HepG2 (cell line): ENCODE data around the gene ENTREP1. TPM values are rescaled to one million over a fixed set of nuclear protein-coding genes. Genes with fewer than 3 reads are reported as not detected.

Source experiments
- ATAC-seq: fragments of 200-7000 bp; cut with Tn5 transposase; 3 replicates; pipeline ENCODE4 v1.9.1; 2020; ENCODE audit warnings: mild to moderate bottlenecking, moderate library complexity
- BruUV-seq: library from RNA; stranded (reverse); fragments of 400-500 nt; replicated peaks from 2 replicates; lab custom pipeline; 2021; lab: Mats Ljungman, UMichigan
- CTCF ChIA-PET: fragments of 300-600 bp; formaldehyde crosslinking; extraction: SDS; loops from one replicate; lab custom pipeline; 2021; ENCODE audit warnings: low total read pairs, inconsistent platforms, low intra/inter-chr PET ratio; lab: Yijun Ruan, JAX
- POLR2A ChIA-PET: fragments of 350-600 bp; sonication (Branson Sonifier 250); formaldehyde crosslinking; loops from one replicate; lab custom pipeline; 2020; ENCODE audit warnings: antibody characterized with exemption, inconsistent platforms; lab: Yijun Ruan, JAX
- DNase-seq: peaks from one replicate; pipeline ENCODE4 v3.0.0-alpha.2; 2015; ENCODE audit warnings: low spot score
- FAIRE-seq: peaks from 3 replicates; lab custom pipeline; 2011; peaks lifted over from hg19 to GRCh38; lab: Jason Lieb, UNC
- H2AFZ ChIP-seq: one replicate; pipeline ENCODE4 v1.6.1; 2011; ENCODE audit warnings: low read length, inconsistent platforms
- H3K27ac ChIP-seq: fragments of 300-600 bp; 3 replicates; pipeline ENCODE4 v1.8.0; 2011; ENCODE audit warnings: mixed run types, mild to moderate bottlenecking, mixed read lengths, low read length, inconsistent platforms; ENCODE audit not compliant: insufficient read depth; ENCODE audit errors: extremely low read length
- H3K27me3 ChIP-seq, 2 experiments: fragments of 200-600 bp in 1 of 2; 2 replicates in 1 of 2; 3 replicates in 1 of 2; pipeline versions ENCODE4 v1.6.0 to v1.8.0; 2011; ENCODE audit warnings: low read length in 2 of 2, mild to moderate bottlenecking in 2 of 2, moderate library complexity in 2 of 2, inconsistent platforms in 1 of 2; ENCODE audit not compliant: insufficient read depth in 2 of 2, control insufficient read depth in 1 of 2
- H3K36me3 ChIP-seq, 2 experiments: fragments of 200-600 bp in 1 of 2; replicated peaks in 1 of 2; 2 replicates in 1 of 2; 3 replicates in 1 of 2; pipeline versions ENCODE4 v1.5.1 to v1.8.0; 2011; ENCODE audit warnings: low read length in 2 of 2, inconsistent platforms in 1 of 2; ENCODE audit not compliant: insufficient read depth in 2 of 2, control insufficient read depth in 1 of 2
- H3K4me1 ChIP-seq: 2 replicates; pipeline ENCODE4 v1.5.1; 2012; ENCODE audit warnings: low read length, inconsistent platforms; ENCODE audit not compliant: insufficient read depth
- H3K4me2 ChIP-seq: 2 replicates; pipeline ENCODE4 v1.6.0; 2011; ENCODE audit warnings: low read depth, low read length, inconsistent platforms
- H3K4me3 ChIP-seq, 3 experiments: fragments of 200-600 bp in 1 of 3; sonication (generic), shearing (Covaris generic) in 1 of 3; replicated peaks in 1 of 3; 2 replicates each; pipeline ENCODE4 v1.5.1; 2011 to 2016; ENCODE audit warnings: low read length in 3 of 3, inconsistent platforms in 2 of 3, low read depth in 2 of 3, mild to moderate bottlenecking in 2 of 3, control low read depth in 1 of 3, mixed read lengths in 1 of 3; ENCODE audit not compliant: insufficient read depth in 1 of 3
- H3K79me2 ChIP-seq: one replicate; pipeline ENCODE4 v1.6.1; 2011; ENCODE audit warnings: low read length, inconsistent platforms; ENCODE audit not compliant: insufficient read depth
- H3K9ac ChIP-seq: 2 replicates; pipeline ENCODE4 v1.6.0; 2011; ENCODE audit warnings: mild to moderate bottlenecking, low read depth, low read length, inconsistent platforms; ENCODE audit not compliant: insufficient read depth
- H3K9me3 ChIP-seq: 2 replicates; pipeline ENCODE4 v1.5.1; 2012; ENCODE audit warnings: mild to moderate bottlenecking, low read length
- H4K20me1 ChIP-seq: 2 replicates; pipeline ENCODE4 v1.6.0; 2011; ENCODE audit warnings: inconsistent platforms, mild to moderate bottlenecking, low read length, moderate library complexity; ENCODE audit not compliant: insufficient read depth
- AKNA ChIP-seq: sonication (generic); formaldehyde crosslinking; IDR thresholded peaks from 2 replicates; pipeline ENCODE4 v1.4.0; 2020; ENCODE audit warnings: missing genetic modification reagents, borderline replicate concordance
- DNMT3B ChIP-seq: conservative IDR thresholded peaks from 2 replicates; pipeline ENCODE4 v1.6.1; 2016; ENCODE audit warnings: missing biosample characterization, control low read depth
- EHMT2 ChIP-seq: fragments of 200-600 bp; sonication (generic); IDR thresholded peaks from 2 replicates; pipeline ENCODE4 v1.7.0; 2017; ENCODE audit warnings: antibody characterized with exemption, low read depth, low read length, borderline replicate concordance
- ETV5 ChIP-seq: IDR thresholded peaks from 2 replicates; pipeline ENCODE4 v1.6.1; 2018; ENCODE audit warnings: missing biosample characterization, missing genetic modification reagents, inconsistent platforms, borderline replicate concordance
- FOXJ3 ChIP-seq: sonication (generic); formaldehyde crosslinking; IDR thresholded peaks from 2 replicates; pipeline ENCODE4 v1.4.0; 2020; ENCODE audit warnings: missing genetic modification reagents, mild to moderate bottlenecking, borderline replicate concordance
- FOXK2 ChIP-seq: fragments of 450-650 bp; IDR thresholded peaks from 2 replicates; pipeline ENCODE4 v1.6.1; 2016
- MIER2 ChIP-seq: IDR thresholded peaks from 2 replicates; pipeline ENCODE4 v1.6.1; 2016; ENCODE audit warnings: missing biosample characterization, missing genetic modification reagents
- MYC ChIP-seq: sonication (generic); formaldehyde crosslinking; IDR thresholded peaks from 2 replicates; pipeline ENCODE4 v1.9.0; 2021; ENCODE audit warnings: missing genetic modification reagents, borderline replicate concordance
- SETDB1 ChIP-seq: sonication (generic); formaldehyde crosslinking; IDR thresholded peaks from 2 replicates; pipeline ENCODE4 v1.5.1; 2020; ENCODE audit warnings: missing genetic modification reagents, mild to moderate bottlenecking, borderline replicate concordance
- SP5 ChIP-seq: IDR thresholded peaks from 2 replicates; pipeline ENCODE4 v1.6.1; 2016; ENCODE audit warnings: low read depth, borderline replicate concordance
- XBP1 ChIP-seq: sonication (generic); formaldehyde crosslinking; IDR thresholded peaks from 2 replicates; pipeline ENCODE4 v1.5.0; 2020; ENCODE audit warnings: missing genetic modification reagents
- ZNF232 ChIP-seq: sonication (generic); formaldehyde crosslinking; IDR thresholded peaks from 2 replicates; pipeline ENCODE4 v1.4.0; 2020; ENCODE audit warnings: missing genetic modification reagents, borderline replicate concordance
- ZNF326 ChIP-seq: sonication (generic); formaldehyde crosslinking; IDR thresholded peaks from 2 replicates; pipeline ENCODE4 v1.4.0; 2020; ENCODE audit warnings: missing genetic modification reagents, borderline replicate concordance
- ZNF543 ChIP-seq: sonication (generic); formaldehyde crosslinking; IDR thresholded peaks from 2 replicates; pipeline ENCODE4 v1.4.0; 2020; ENCODE audit warnings: mild to moderate bottlenecking, missing genetic modification reagents
- ZNF580 ChIP-seq: IDR thresholded peaks from 2 replicates; pipeline ENCODE4 v1.6.1; 2016; ENCODE audit warnings: low read depth, borderline replicate concordance
- WGBS: methylation state at CpG from one replicate; pipeline ENCODE4 v1.1.6; 2017; ENCODE audit warnings: low lambda C conversion rate; 5-methylcytosine and 5-hydroxymethylcytosine counted together
- in situ Hi-C: cut with HindIII; loops from 2 replicates; pipeline ENCODE4 v1.10.0; 2017; ENCODE audit warnings: low pct_unique_long_range_greater_than_20kb; ENCODE audit not compliant: extremely low pct_ligation_motif_present
- intact Hi-C: fragments of 100-400 bp; cut with micrococcal nuclease; formaldehyde crosslinking; loops from one replicate; pipeline ENCODE4 v1.10.0; 2022; ENCODE audit not compliant: unreplicated experiment
- polyA plus RNA-seq, 8 experiments: library from polyadenylated mRNA; depleted of rRNA in 3 of 8; stranded (reverse) in 7 of 8; unstranded in 1 of 8; fragments of >200 nt; fragmentation: Illumina TruSeq in 4 of 8; extraction: Trizol in 4 of 8; gene quantifications; 2 replicates each; pipeline versions ENCODE4 v1.2.1 to v1.2.3, GENCODE V29; 2011 to 2016; ENCODE audit warnings: low read depth in 4 of 8, missing spikeins in 1 of 8, mixed read lengths in 1 of 8; ENCODE audit not compliant: insufficient read depth in 1 of 8
- total RNA-seq, 5 experiments: library from RNA; depleted of rRNA; stranded (reverse); fragments of >200 nt; fragmentation: Illumina TruSeq; extraction: Trizol; gene quantifications; 2 replicates each; pipeline ENCODE4 v1.2.3, GENCODE V29; 2016; ENCODE audit warnings: low read depth in 1 of 5

Gene ENTREP1
- total and polyA plus RNA-seq, 2 of the 13 experiments (the other 11 are each of a cell fraction or from before 2014, with no cell fraction given), result not detected

DNA sequence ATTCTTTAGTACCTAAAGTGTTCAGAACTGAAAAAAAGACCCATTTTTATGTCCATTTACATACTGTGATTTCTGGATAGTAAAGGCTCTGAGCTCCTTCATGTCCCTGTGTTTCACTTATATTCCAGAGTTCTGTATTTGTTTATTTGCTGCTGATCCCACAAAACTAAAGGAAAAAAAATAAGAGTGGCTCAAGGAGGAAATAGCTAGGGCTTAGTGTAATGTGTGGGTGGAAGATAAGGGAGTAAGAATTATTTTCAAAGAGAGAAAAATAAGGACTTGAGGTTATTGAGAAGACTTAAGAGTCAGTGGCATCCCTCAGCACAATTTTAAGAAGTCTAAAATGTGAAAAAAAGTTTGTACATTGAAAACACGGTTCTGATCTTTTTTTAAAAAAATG, 46.0 kb downstream of the ENTREP1 start (continued):
- TF ChIP-seq EHMT2 (no peak), SETDB1 (no peak), FOXK2 (no peak), AKNA (CRISPR knock-in tag) (no peak), ZNF326 (CRISPR knock-in tag) (no peak), ETV5 (CRISPR knock-in tag) (no peak)

GRCh38 chr9:69376651-69377050, 51.6 kb downstream of the ENTREP1 start:
- 9% methylated on average over 3 of the region's 3 CpGs for WGBS
- no peaks in the 10 kb centered on the region for H3K9me3 ChIP-seq
- H2AFZ ChIP-seq, result no peak overlapping the region
- FAIRE-seq (no peak), ATAC-seq (no peak), DNase-seq (no peak)
- no peak overlapping the region for H3K27ac ChIP-seq
- in situ Hi-C loops (no loop called here), intact Hi-C loops (no loop called here)
- no peaks in the 10 kb centered on the region for H3K4me1 ChIP-seq
- POLR2A ChIA-PET, result no interaction called here
- H3K27me3 ChIP-seq, result peaks cover 0 to 16% of the 10 kb centered on the region in 2 experiments; a peak in 2 of 5 replicates
- no peaks in the 10 kb centered on the region for H3K79me2 ChIP-seq
- H3K36me3 ChIP-seq, result no peaks in the 10 kb centered on the region
- H4K20me1 ChIP-seq, result no peaks in the 10 kb centered on the region
- H3K9ac ChIP-seq, result no peak overlapping the region
- CTCF ChIA-PET, result no interaction called here
- H3K4me3 ChIP-seq, result no peak overlapping the region
- BruUV-seq, result no TSS peak
- no peak overlapping the region for H3K4me2 ChIP-seq
- no peak for TF ChIP-seq ZNF580 (CRISPR knock-in tag)
- TF ChIP-seq FOXJ3 (CRISPR knock-in tag), result no peak
- TF ChIP-seq MYC (CRISPR knock-in tag), result no peak
- no peak for TF ChIP-seq SP5
- TF ChIP-seq AKNA (CRISPR knock-in tag), result no peak
- no peak for TF ChIP-seq XBP1 (CRISPR knock-in tag)
- no peak for TF ChIP-seq ZNF232 (CRISPR knock-in tag)
- TF ChIP-seq ZNF543, result no peak
- no peak for TF ChIP-seq DNMT3B
- TF ChIP-seq MIER2, result no peak
